Myocyte (in vitro differentiated cells): ENCODE results near the gene PXK. TPM values are rescaled to one million over a fixed set of nuclear protein-coding genes. Genes with fewer than 3 reads are reported as not detected.
"Not testable (repeated sequence)": the region's sequence is repeated elsewhere in the genome, so short reads cannot be mapped to it uniquely, and the experiment has no call there.

Source experiments
- DNase-seq: peaks from one replicate; pipeline ENCODE4 v3.0.0-alpha.2; 2012; ENCODE audit warnings: low read depth
- total RNA-seq: library from RNA; depleted of rRNA; stranded (reverse); fragments of >200 nt; gene quantifications from 2 replicates; pipeline ENCODE4 v1.2.3, GENCODE V29; 2014

Gene PXK
- total RNA-seq, 1 donor from 2014 or later: 21.9 TPM

GRCh38 chr3:58323529-58324390 is 8.9 kb upstream of the PXK start:
- DNase-seq: no peak

GRCh38 chr3:58324391-58325390 is 8.0 kb upstream of the PXK start:
- no peak for DNase-seq

GRCh38 chr3:58325525-58325992 is 7.1 kb upstream of the PXK start:
- no peak for DNase-seq

- no peak for DNase-seq
Measured at GRCh38 chr3:58326267-58326900, 6.3 kb upstream of the PXK start.

GRCh38 chr3:58329150-58329921 is 3.4 kb upstream of the PXK start:
- no peak for DNase-seq

GRCh38 chr3:58329922-58330413 is 2.7 kb upstream of the PXK start:
- DNase-seq: no peak

GRCh38 chr3:58331593-58332152 is 1.0 kb upstream of the PXK start:
- DNase-seq: no peak

GRCh38 chr3:58333206-58334012 is 717 bp downstream of the PXK start:
- peak; percentile 30 for DNase-seq

GRCh38 chr3:58334013-58334321 is 1.3 kb downstream of the PXK start:
- no peak for DNase-seq

- DNase-seq: no peak
Measured at GRCh38 chr3:58334506-58334884, 1.8 kb downstream of the PXK start.

GRCh38 chr3:58335652-58335947 is 2.9 kb downstream of the PXK start:
- DNase-seq: no peak

GRCh38 chr3:58336135-58336882 is 3.6 kb downstream of the PXK start:
- peak; percentile 50 for DNase-seq

GRCh38 chr3:58337190-58337589 is 4.5 kb downstream of the PXK start:
- DNase-seq: no peak

GRCh38 chr3:58339146-58339545 is 6.5 kb downstream of the PXK start:
- not testable (repeated sequence) for DNase-seq

GRCh38 chr3:58340594-58341244 is 8.0 kb downstream of the PXK start:
- no peak for DNase-seq

- no peak for DNase-seq
Measured at GRCh38 chr3:58341376-58341775, 8.7 kb downstream of the PXK start.

- no peak for DNase-seq
Measured at GRCh38 chr3:58342676-58343075, 10.0 kb downstream of the PXK start.

GRCh38 chr3:58345457-58345856 is 12.8 kb downstream of the PXK start:
- no peak for DNase-seq
